ENCODE data around the gene UGT1A10.

UGT1A10 gene

DNA sequence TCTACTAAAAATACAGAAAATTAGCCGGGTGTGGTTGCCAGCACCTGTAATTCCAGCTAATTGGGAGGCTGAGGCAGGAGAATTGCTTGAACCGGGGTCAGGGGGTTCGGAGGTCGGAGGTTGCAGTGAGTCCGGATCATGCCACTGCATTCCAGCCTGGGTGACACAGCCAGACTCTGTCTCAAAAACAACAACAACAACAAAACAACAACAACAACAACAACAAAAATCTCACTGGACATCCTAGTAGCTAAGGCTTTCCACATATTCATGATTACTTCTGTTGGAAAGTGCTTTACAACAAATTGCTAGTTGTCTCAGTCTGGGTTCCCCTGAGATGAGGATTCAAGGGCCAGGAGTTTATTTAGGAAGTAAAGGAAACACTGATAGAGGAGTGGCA, 137.6 kb downstream of the UGT1A10 start:
- H3K36me3 ChIP-seq (ENCODE audit: control insufficient read depth, insufficient read depth, low read length): no peaks in the 10 kb centered on the region
- WGBS, 2 experiments (ENCODE audit: insufficient coverage in 2 of 2): 93 to 100% methylated on average over 3 to 5 of the region's 5 CpGs
- no peak overlapping the region for H3K4me3 ChIP-seq (ENCODE audit: extremely low read depth, insufficient read depth, low read length, poor library complexity, severe bottlenecking)
- H3K27ac ChIP-seq (ENCODE audit: low read depth, low read length, severe bottlenecking): no peak overlapping the region
- H3K9me3 ChIP-seq (ENCODE audit: control insufficient read depth, low read length): peaks cover 4% of the 10 kb centered on the region
- no peaks in the 10 kb centered on the region for H3K4me1 ChIP-seq (ENCODE audit: control insufficient read depth, insufficient read depth, low read length, poor library complexity, severe bottlenecking)

DNA sequence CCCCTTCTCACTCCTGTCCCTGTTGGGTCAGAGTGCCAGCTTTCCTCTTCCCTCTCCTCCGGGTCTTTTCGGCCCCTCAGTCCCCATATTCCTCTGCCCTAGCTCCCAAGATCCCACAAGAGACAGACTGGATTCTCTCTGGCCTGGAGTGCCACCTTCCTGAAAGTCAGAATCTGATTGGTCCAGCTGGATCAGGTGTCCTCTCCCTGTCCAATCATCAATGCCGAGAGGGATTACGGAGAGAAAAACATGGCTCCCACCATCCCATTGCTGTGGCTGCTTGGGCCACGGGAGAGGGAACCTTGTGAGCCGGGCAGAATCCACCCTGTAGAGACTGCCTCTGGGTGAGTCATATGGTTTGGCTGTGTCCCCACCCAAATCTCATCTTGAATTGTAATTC, 139.2 kb downstream of the UGT1A10 start:
- Histone ChIP-seq H3K27ac (ENCODE audit: low read depth, low read length, severe bottlenecking) (no peak overlapping the region), H3K36me3 (ENCODE audit: control insufficient read depth, insufficient read depth, low read length) (no peaks in the 10 kb centered on the region), H3K4me1 (ENCODE audit: control insufficient read depth, insufficient read depth, low read length, poor library complexity, severe bottlenecking) (no peaks in the 10 kb centered on the region), H3K4me3 (ENCODE audit: extremely low read depth, insufficient read depth, low read length, poor library complexity, severe bottlenecking) (no peak overlapping the region), H3K9me3 (ENCODE audit: control insufficient read depth, low read length) (peaks cover 4% of the 10 kb centered on the region)
- 87 to 89% methylated on average over 5 to 6 of the region's 6 CpGs for WGBS, 2 experiments (ENCODE audit: insufficient coverage in 2 of 2)

DNA sequence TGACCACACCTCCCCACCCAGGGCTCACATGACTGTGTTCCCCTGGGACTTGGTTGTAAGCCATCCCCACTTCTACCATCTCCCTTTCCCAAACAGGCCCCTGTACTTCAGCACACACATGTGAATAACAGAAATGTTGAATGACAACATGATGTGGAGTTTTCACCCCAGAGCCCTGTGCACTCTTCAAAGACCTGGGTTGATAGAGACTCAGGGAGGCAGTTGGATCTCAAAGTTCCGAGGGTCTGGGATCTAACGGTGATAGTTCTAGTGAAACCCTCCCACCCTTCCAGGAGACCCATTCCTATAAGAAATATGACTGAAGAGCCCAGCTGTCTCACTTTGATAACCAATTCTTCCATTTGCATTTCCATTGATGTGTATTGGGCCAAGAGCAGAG, 141.8 kb downstream of the UGT1A10 start, which contains the start of gene MROH2A:
Gene MROH2A, plus strand, starts transcription at position 301 of the 400 bp plus-strand sequence. CDS start 1,029 bp downstream, outside the sequence.
- WGBS, 2 experiments (ENCODE audit: insufficient coverage in 2 of 2): 50 to 80% methylated on average over 1 to 2 of the region's 2 CpGs
- Histone ChIP-seq H3K9me3 (ENCODE audit: control insufficient read depth, low read length) (peaks cover 4% of the 10 kb centered on the region), H3K36me3 (ENCODE audit: control insufficient read depth, insufficient read depth, low read length) (no peaks in the 10 kb centered on the region), H3K4me3 (ENCODE audit: extremely low read depth, insufficient read depth, low read length, poor library complexity, severe bottlenecking) (no peak within 1 kb of the TSS), H3K4me1 (ENCODE audit: control insufficient read depth, insufficient read depth, low read length, poor library complexity, severe bottlenecking) (no peaks in the 10 kb centered on the region), H3K27ac (ENCODE audit: low read depth, low read length, severe bottlenecking) (no peak within 1 kb of the TSS)

DNA sequence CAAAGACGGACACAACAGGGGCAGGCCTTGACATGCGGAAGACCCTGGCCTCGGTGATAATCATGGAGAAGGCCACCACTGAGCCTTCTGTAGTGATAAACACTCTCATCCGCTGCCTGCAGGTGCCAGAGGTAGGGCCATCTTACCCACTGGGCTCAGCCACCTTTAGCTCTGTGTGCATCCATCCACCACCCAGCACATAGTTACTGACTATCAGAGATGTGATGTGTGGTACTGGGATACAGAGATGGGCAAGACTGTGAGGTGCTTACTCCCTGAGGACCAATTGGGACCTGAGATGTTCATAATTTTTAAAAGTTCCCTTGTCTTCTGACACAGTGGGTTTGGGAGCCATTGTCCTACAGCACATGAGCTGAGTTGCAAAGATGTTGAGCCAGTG, 143.5 kb downstream of the UGT1A10 start:
- H3K27ac ChIP-seq (ENCODE audit: low read depth, low read length, severe bottlenecking): no peak overlapping the region
- H3K4me1 ChIP-seq (ENCODE audit: control insufficient read depth, insufficient read depth, low read length, poor library complexity, severe bottlenecking): no peaks in the 10 kb centered on the region
- no peak overlapping the region for H3K4me3 ChIP-seq (ENCODE audit: extremely low read depth, insufficient read depth, low read length, poor library complexity, severe bottlenecking)
- H3K9me3 ChIP-seq (ENCODE audit: control insufficient read depth, low read length): peaks cover 4% of the 10 kb centered on the region
- H3K36me3 ChIP-seq (ENCODE audit: control insufficient read depth, insufficient read depth, low read length): no peaks in the 10 kb centered on the region
- WGBS, 2 experiments (ENCODE audit: insufficient coverage in 2 of 2): 91 to 96% methylated on average over 3 of the region's 4 CpGs

DNA sequence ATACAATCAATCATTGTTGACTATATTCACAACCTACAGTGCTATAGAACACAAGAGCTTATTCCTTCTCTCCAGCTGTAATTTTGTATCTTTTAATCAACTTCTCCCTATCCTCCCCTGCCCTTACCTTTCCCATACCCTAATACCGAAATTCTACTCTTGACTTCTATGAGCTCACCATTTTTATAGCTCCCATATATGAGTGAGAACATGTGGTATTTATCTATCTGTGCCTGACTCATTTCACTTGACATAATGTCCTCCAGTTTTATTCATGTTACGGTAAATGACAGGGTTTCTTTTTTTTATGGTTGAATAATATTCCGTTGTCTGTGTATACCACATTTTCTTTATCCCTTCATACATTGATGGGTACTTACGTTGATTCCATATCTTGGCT, 144.5 kb downstream of the UGT1A10 start:
- peaks cover 4% of the 10 kb centered on the region for H3K9me3 ChIP-seq (ENCODE audit: control insufficient read depth, low read length)
- no peak overlapping the region for H3K4me3 ChIP-seq (ENCODE audit: extremely low read depth, insufficient read depth, low read length, poor library complexity, severe bottlenecking)
- H3K4me1 ChIP-seq (ENCODE audit: control insufficient read depth, insufficient read depth, low read length, poor library complexity, severe bottlenecking): no peaks in the 10 kb centered on the region
- no peak overlapping the region for H3K27ac ChIP-seq (ENCODE audit: low read depth, low read length, severe bottlenecking)
- H3K36me3 ChIP-seq (ENCODE audit: control insufficient read depth, insufficient read depth, low read length): no peaks in the 10 kb centered on the region
- WGBS, 2 experiments (ENCODE audit: insufficient coverage in 2 of 2): no CpG with 5 or more reads among the region's 4 CpGs

DNA sequence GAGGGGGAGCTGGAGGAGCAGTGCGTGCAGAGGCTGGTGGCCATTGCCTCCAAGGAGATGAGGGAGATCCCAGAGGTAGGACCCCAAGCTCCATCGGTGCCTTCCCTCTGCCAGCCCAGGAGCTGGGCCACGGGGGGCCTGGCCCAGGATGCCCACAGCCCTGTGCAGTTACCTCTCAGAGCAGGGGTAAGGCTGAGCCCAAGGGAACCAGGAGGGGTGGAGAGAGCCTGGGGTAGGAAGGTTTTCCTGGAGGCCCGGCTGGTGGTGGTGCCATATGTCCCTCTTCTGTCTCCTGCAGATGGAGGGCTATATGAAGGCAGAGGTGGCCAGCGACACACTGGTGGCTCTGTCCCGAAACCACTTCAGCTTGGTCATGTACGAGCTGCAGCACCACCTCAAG, 153.3 kb downstream of the UGT1A10 start:
- Histone ChIP-seq H3K4me3 (ENCODE audit: extremely low read depth, insufficient read depth, low read length, poor library complexity, severe bottlenecking) (no peak overlapping the region), H3K4me1 (ENCODE audit: control insufficient read depth, insufficient read depth, low read length, poor library complexity, severe bottlenecking) (no peaks in the 10 kb centered on the region), H3K36me3 (ENCODE audit: control insufficient read depth, insufficient read depth, low read length) (no peaks in the 10 kb centered on the region), H3K9me3 (ENCODE audit: control insufficient read depth, low read length) (no peaks in the 10 kb centered on the region), H3K27ac (ENCODE audit: low read depth, low read length, severe bottlenecking) (no peak overlapping the region)
- WGBS, 2 experiments (ENCODE audit: insufficient coverage in 2 of 2): 91 to 94% methylated on average over 4 to 6 of the region's 7 CpGs

DNA sequence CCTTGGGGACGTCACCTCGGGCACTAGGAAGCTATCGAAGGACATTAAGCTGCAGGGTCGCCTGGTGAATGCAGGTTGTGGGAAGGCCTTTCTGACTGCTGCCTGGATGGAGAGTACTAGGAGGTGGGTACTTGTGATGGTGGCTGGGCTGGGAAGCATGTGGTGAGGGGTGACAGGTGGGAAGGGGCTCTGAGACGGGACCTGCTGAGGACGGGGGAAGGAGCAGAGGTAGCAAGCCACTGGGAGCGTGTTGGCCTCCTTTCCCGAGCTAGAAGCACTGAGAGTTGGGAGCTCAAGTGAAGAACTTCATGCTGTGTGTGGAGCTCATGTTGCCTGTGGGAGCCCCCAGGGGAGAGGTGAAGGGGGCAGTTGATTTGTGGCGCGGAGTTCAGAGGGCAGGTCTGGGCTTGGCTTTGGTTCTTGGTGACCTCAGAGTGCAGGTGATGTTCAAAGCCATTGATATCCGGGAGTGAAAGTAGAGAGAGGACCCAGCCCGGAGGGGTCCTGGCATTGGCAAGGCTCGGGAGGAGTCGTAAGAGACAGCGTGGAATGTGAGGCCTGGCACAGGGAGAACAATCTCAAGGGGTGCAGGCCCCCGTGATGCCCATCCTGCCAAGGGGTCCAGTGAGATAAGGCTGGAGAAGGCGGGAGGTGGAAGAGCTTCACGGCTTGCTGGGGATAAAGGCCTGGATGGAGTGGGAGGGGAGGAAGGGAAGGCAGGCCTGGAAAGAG, 155.1 kb downstream of the UGT1A10 start:
- H3K4me1 ChIP-seq (ENCODE audit: control insufficient read depth, insufficient read depth, low read length, poor library complexity, severe bottlenecking): no peaks in the 10 kb centered on the region
- no peaks in the 10 kb centered on the region for H3K9me3 ChIP-seq (ENCODE audit: control insufficient read depth, low read length)
- no peaks in the 10 kb centered on the region for H3K36me3 ChIP-seq (ENCODE audit: control insufficient read depth, insufficient read depth, low read length)
- no peak overlapping the region for H3K27ac ChIP-seq (ENCODE audit: low read depth, low read length, severe bottlenecking)
- 93 to 94% methylated on average over 12 to 18 of the region's 18 CpGs for WGBS, 2 experiments (ENCODE audit: insufficient coverage in 2 of 2)
- H3K4me3 ChIP-seq (ENCODE audit: extremely low read depth, insufficient read depth, low read length, poor library complexity, severe bottlenecking): no peak overlapping the region

DNA sequence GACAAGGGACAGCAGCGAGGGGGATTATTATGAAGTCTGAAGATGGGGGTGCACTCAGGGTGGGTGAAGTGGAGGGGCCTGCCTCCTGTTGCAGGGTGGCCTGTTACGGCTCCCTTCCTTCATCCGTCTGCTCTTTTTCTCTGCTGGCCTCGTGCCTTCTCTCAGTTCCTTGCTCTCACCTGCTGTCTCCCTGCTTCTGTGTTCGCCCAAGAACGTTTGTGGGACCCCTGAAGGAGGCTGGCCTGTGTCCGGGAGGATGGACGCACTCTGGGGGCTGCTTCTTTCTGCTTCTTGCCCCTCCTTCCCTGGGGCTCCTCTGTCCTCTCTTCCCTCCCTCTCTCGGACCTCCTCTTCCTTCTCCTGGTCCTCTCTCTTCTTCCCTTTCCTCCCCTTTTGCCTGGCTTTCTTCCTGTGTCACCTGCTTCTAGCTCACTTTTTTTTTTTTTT, 155.7 kb downstream of the UGT1A10 start:
- 82 to 92% methylated on average over 9 of the region's 9 CpGs for WGBS, 2 experiments (ENCODE audit: insufficient coverage in 2 of 2)
- H3K4me3 ChIP-seq (ENCODE audit: extremely low read depth, insufficient read depth, low read length, poor library complexity, severe bottlenecking): no peak overlapping the region
- no peaks in the 10 kb centered on the region for H3K9me3 ChIP-seq (ENCODE audit: control insufficient read depth, low read length)
- H3K4me1 ChIP-seq (ENCODE audit: control insufficient read depth, insufficient read depth, low read length, poor library complexity, severe bottlenecking): no peaks in the 10 kb centered on the region
- no peak overlapping the region for H3K27ac ChIP-seq (ENCODE audit: low read depth, low read length, severe bottlenecking)
- H3K36me3 ChIP-seq (ENCODE audit: control insufficient read depth, insufficient read depth, low read length): no peaks in the 10 kb centered on the region

DNA sequence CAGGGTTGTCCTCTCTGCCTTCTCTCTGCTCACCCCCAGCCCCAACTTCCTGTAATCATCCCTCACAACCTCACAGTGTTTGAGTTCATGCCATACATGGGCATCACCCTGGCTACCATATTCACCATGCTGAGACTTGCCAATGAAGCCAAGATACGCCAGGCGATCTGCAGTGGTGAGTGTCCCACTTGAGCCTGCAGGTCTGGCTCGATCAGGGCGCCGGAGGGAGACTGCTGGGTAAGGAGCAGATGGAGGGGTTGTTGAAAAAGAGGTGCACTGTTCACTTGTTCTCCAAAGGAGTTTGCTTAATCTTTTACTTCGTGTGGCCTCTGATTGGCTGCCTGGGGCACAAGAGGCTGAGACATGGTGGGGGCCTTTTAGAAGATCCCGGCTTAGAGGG, 156.5 kb downstream of the UGT1A10 start:
- Histone ChIP-seq H3K27ac (ENCODE audit: low read depth, low read length, severe bottlenecking) (no peak overlapping the region), H3K9me3 (ENCODE audit: control insufficient read depth, low read length) (no peaks in the 10 kb centered on the region), H3K4me3 (ENCODE audit: extremely low read depth, insufficient read depth, low read length, poor library complexity, severe bottlenecking) (no peak overlapping the region), H3K36me3 (ENCODE audit: control insufficient read depth, insufficient read depth, low read length) (no peaks in the 10 kb centered on the region), H3K4me1 (ENCODE audit: control insufficient read depth, insufficient read depth, low read length, poor library complexity, severe bottlenecking) (no peaks in the 10 kb centered on the region)
- WGBS, 2 experiments (ENCODE audit: insufficient coverage in 2 of 2): 87 to 99% methylated on average over 7 of the region's 7 CpGs

DNA sequence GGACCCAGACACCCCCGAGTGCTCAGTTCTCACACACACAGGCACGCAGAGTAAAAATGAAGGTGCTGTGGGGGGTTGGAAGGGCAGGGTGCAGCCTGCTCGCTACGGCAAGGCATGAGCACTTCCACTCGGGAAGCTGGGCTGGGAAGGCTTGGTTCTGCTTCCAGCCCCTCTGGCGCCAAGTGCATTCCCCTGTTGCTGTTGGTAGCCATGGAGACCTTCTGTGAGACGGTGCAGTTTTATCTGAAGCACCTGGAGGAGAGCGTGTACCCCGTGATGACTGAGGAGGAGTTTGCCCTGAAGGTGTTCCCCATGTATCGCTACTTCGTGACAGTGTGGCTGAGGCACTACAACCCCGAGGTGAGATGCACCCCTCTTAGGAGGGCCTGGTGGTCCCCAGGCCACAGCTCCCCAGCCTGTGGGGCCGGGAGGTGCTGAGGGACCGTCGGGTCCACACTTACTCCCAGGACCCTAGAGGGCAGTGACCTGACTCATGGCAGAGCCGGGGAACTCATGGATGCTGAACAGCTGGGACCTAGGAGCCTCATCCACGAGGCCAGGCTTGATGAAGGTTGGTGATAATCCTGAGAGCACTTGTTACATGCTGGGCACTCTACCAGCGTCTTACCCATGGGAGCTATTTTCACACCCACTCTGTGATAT, 157.3 kb downstream of the UGT1A10 start:
- no peak overlapping the region for H3K4me3 ChIP-seq (ENCODE audit: extremely low read depth, insufficient read depth, low read length, poor library complexity, severe bottlenecking)
- 90 to 93% methylated on average over 14 to 16 of the region's 18 CpGs for whole genome bisulfite sequencing, 2 experiments (ENCODE audit: insufficient coverage in 2 of 2)
- H3K36me3 ChIP-seq (ENCODE audit: control insufficient read depth, insufficient read depth, low read length): no peaks in the 10 kb centered on the region

DNA sequence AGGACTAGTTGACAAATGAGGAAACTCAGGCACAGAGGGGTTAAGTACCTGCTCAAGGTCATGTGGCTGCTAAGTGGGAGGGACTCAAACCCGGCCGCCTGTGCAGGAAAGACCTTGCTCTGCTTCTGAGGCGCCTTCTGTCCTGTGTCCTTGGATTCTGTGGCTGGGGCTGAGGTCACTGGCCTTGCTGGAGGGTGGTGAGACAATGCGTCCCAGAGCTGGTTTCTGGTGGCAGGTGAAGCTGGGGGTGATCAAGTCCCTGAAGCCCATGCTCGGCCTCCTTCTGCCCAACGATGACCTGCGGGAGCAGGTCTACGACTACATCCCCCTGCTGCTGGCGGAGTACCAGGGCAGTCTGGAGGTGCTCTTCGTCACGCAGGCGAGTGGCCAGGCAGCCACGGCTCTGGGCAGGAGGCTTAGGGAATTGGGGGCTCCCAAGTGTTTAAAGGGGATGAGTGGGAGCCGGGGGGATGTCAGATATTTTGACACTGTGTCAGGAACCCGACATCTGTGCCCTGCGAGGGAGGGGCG, 157.9 kb downstream of the UGT1A10 start:
- H3K27ac ChIP-seq (ENCODE audit: low read depth, low read length, severe bottlenecking): no peak overlapping the region
- no peak overlapping the region for H3K4me3 ChIP-seq (ENCODE audit: extremely low read depth, insufficient read depth, low read length, poor library complexity, severe bottlenecking)
- no peaks in the 10 kb centered on the region for H3K4me1 ChIP-seq (ENCODE audit: control insufficient read depth, insufficient read depth, low read length, poor library complexity, severe bottlenecking)
- WGBS, 2 experiments (ENCODE audit: insufficient coverage in 2 of 2): 90% methylated on average over 13 to 16 of the region's 17 CpGs
- H3K36me3 ChIP-seq (ENCODE audit: control insufficient read depth, insufficient read depth, low read length): no peaks in the 10 kb centered on the region
- no peaks in the 10 kb centered on the region for H3K9me3 ChIP-seq (ENCODE audit: control insufficient read depth, low read length)

More for the DNA sequence above, 157.3 kb downstream of the UGT1A10 start:
- H3K4me1 ChIP-seq (ENCODE audit: control insufficient read depth, insufficient read depth, low read length, poor library complexity, severe bottlenecking): no peaks in the 10 kb centered on the region
- H3K27ac ChIP-seq (ENCODE audit: low read depth, low read length, severe bottlenecking): no peak overlapping the region
- no peaks in the 10 kb centered on the region for H3K9me3 ChIP-seq (ENCODE audit: control insufficient read depth, low read length)
